Activated CD8-positive, alpha-beta memory T cell treated with anti-CD3 and anti-CD28 coated beads for 24 hours (primary cell): ENCODE results near the gene PTPRN2.
"Not testable (repeated sequence)": the region's sequence is repeated elsewhere in the genome, so short reads cannot be mapped to it uniquely, and the experiment has no call there.

Experiments used
- DNase-seq: peaks from one replicate; pipeline ENCODE4 v3.0.0-alpha.2; 2020

Gene PTPRN2

DNA sequence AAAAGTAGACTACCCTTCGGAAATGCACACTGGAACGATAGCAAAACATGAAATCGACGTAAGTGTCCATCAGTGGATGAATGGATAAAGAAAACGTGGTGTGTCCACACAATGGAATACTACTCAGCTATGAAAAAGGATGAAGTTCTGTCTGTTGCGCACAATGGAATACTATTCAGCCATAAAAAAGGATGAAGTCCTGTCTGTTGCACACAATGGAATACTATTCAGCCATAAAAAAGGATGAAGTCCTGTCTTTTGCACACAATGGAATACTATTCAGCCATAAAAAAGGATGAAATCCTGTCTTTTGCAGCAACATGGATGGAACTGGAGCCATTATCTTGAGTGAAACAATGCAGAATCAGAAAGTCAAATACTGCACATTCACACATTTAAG is 591.8 kb downstream of the PTPRN2 start:
- DNase-seq = no peak

DNA sequence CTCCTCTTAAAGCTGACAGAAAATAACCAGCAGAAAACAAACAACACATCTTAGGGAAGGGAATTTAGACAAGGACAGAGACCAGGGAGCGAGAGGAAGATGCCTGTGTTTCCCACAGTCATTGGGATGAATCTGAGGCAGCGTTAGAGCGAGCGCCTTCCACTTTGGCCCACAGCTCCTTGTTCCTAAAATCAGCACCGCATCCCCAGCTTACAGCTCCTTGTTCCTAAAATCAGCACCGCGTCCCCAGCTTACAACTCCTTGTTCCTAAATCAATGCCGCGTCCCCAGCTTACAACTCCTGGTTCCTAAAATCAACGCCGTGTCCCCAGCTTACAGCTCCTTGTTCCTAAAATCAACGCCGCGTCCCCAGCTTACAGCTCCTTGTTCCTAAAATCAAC is 593.3 kb downstream of the PTPRN2 start:
- no peak for DNase-seq

- DNase-seq = no peak
Observed at GRCh38 chr7:157993406-157994105, 594.1 kb downstream of the PTPRN2 start.

- no peak for DNase-seq
Observed at GRCh38 chr7:157992511-157993160, 595.0 kb downstream of the PTPRN2 start.

DNA sequence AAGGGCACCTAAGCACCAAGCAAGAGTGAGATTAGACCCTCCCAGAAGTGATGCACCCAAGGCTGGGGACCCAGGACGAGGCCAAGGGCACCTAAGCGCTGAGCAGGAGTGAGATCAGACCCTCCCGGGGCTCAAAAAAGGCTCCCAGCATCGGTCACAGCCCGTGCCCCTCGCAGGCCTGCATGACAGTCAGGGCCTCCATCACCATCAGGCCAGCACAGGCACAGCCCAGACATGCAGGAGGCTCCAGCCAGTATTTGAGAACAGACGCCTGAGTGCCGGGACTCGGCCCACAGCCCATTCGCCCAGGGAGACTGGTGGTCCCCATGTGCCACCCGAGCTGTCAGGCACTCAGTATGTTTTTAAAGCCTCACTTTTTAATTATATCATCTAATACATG is 595.9 kb downstream of the PTPRN2 start:
- DNase-seq = no peak

GRCh38 chr7:157991351-157991750 is 596.3 kb downstream of the PTPRN2 start:
- no peak for DNase-seq

DNA sequence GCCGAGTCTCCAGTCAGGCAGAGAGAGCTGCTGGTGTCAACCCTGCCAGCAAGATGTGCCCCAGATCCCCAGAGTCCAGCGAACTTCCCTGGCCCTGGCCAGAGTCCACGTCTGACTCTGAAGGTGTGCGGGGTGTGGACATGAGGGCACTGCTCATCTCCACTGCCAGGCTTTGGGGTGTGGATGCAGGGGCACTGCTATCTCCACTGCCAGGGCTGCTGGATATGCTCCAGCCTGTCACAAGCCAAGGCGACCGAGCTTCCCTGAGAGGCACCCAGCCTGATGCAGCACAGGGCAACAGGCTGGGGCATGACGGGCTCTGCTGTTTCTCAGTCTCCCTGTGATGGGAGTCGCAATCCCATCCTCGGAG is 596.8 kb downstream of the PTPRN2 start:
- DNase-seq = no peak

GRCh38 chr7:157990226-157990880 is 597.3 kb downstream of the PTPRN2 start:
- DNase-seq = no peak

DNA sequence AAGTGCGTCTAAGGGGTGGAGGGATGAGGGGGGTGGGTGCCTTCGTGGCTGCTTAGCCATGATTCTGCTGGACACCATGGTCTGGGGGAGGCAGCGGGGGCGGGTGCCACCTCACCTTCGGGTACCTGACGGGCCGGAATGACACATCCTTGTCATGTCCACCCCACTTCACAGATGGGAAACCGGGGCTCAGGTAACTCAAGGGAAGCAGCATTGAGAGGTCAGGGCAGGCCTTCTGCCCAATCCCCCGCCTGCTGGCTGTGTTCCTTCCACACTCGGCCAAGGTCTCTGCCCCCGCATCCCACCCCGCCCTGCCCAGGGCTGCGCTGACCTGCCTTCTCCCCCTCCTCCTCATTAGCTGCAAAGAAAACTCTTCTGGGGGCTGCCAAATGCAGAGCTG is 598.0 kb downstream of the PTPRN2 start:
- DNase-seq = no peak

- no peak for DNase-seq
Observed at GRCh38 chr7:157987906-157988305, 599.7 kb downstream of the PTPRN2 start.

DNA sequence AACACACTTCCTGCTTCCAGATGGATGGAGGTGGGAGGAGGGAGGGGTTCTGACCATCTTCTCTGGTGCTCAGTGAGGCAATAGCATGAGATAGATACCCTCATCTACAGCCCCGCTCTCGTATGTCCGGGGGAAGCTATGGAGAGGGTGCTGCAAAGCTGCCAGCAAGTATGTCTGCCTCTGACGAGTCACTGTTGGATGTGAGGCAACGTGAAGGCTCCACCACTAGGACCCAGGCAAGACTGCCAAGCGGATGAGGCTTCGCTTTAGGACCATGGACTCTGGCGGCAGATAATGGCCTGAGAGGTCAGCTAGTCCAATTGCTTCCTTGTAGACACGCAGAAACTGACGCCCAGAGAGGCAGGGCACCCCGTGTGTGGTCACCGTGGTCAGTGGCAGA is 601.6 kb downstream of the PTPRN2 start:
- no peak for DNase-seq

GRCh38 chr7:157985636-157986035 is 602.0 kb downstream of the PTPRN2 start:
- DNase-seq = no peak

DNA sequence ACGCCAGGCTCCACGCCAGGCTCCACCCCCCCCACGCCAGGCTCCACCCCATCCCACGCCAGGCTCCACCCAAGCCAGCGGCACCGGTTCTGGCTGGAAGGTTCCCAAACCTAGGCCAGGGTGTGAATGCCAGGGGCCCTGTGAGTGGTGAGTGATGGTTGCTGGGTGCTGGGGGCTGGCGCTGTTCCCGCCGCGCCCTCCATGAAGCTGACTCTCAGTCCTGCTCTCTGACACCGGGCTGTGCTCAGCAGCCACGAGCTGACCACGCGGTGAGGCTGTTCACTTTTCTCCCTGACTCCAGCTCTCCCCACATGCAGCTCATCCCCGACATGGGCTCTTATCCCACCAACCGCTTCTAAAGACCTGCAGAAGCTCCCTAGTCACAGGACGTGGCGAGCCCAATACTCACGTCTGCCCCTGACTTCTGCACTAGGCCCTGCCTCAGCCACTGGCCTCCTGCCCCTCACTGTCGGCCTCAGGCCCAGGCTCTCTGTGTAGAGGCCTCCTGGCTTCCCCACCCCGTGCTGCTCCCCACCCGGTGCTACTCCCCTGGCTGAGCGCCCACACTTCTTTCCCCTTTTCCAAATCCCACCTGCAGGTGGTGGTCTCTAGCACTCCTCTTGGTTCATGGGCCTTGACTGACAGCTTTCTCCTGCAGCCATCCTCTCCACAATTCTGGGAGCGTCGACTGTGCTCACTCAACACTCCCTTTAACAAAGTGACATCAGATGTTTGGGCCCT is 603.0 kb downstream of the PTPRN2 start:
- DNase-seq = no peak

DNA sequence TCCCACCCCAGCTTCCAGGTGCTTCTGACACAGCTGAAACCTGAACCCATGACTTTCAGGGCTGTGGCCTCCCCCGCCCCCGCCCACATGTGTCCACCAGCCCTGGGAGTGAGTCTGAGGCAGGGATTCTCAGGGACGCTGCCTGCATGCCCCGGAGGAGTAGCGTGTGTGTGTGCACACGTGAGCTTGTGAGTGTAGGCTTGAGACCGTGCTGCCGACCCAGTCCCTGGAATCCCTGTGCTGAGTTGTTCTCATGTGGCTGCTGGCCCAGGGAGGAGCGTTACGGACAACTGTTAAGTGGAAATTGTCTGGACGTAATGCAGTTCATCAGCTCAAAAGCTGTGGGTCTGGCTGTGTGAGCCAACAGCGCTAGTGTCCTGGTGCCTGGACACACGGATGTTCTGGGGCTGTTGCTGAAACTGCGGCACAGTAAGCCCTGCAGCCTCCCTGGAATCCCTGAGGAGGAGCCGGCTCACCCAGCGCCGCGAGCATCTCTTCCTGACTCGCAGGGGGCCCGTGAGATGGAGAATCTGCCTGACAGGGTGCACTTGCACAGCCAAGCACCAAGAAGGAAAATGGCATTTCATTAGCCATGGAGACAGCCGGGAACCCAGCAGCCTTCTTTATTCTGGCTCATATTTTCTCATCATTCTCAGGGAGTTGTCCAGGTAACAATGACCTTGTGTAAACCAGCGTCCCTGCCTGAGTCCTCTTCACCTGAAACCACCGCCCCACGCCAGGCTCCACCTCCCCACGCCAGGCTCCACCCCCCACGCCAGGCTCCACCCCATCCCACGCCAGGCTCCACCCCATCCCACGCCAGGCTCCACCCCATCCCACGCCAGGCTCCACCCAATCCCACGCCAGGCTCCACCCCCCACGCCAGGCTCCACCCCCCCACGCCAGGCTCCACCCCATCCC is 603.9 kb downstream of the PTPRN2 start:
- no peak for DNase-seq

- no peak for DNase-seq
Observed at GRCh38 chr7:157981778-157982177, 605.8 kb downstream of the PTPRN2 start.

DNA sequence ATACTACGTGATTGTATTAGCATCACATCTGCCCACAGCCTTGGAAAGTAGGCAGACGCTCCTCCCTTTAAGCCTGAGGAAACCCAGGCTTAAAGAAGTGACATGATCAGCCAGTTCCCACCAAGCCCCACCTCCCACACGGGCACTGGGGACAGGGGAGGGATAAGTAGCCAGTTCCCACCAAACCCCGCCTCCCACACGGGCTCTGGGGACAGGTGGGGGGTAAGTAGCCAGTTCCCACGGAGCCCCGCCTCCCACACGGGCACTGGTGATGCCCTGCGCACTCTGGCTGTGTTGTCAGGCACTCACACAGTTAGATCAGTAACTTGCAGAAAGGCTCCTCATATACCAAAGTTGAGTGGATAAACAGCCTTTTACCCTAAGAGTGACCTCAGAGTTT is 606.8 kb downstream of the PTPRN2 start:
- DNase-seq = no peak

GRCh38 chr7:157980341-157980731 is 607.3 kb downstream of the PTPRN2 start:
- DNase-seq = not testable (repeated sequence)

- DNase-seq = no peak
Observed at GRCh38 chr7:157979636-157980340, 607.8 kb downstream of the PTPRN2 start.

- no peak for DNase-seq
Observed at GRCh38 chr7:157978766-157979165, 608.9 kb downstream of the PTPRN2 start.

GRCh38 chr7:157977717-157978496 is 609.7 kb downstream of the PTPRN2 start:
- no peak for DNase-seq

DNA sequence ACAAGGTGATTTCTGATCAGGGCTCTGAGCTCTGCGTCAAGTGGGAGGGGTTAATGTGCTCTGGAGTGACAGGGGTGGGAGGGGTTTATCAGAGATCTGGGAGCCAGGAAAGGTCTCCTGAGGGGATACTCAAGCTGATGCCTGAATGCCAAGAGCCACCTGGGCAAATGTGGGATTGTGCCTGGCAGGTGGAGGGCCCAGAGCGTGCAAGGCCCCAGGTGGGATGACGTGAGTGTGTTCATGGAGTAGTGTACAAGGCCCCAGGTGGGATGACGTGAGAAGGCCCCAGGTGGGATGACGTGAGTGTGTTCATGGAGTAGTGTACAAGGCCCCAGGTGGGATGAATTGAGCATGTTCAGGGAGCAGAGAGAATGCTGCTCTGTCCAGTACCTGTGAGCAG is 610.3 kb downstream of the PTPRN2 start:
- no peak for DNase-seq
